Mammary epithelial cell (primary cell): Measurements from ENCODE around the gene PPP1R18.
"Not testable (repeated sequence)": the region's sequence is repeated elsewhere in the genome, so short reads cannot be mapped to it uniquely, and the experiment has no call there.

Experiments used
- EZH2 ChIP-seq: IDR thresholded peaks from 2 replicates; pipeline ENCODE4 v1.6.1; 2012; ENCODE audit warnings: low read length, inconsistent platforms, borderline replicate concordance
- TF ChIP-seq, protein P1 (sequence below), 2 donors: IDR thresholded peaks in 1 of 2; conservative IDR thresholded peaks in 1 of 2; 2 replicates each; pipeline ENCODE4 v1.5.1; 2011 to 2012; ENCODE audit warnings: inconsistent platforms in 2 of 2, low read length in 2 of 2, mild to moderate bottlenecking in 2 of 2, control low read depth in 1 of 2, low read depth in 1 of 2; ENCODE audit not compliant: insufficient read depth in 1 of 2; ENCODE audit errors: extremely low read depth in 1 of 2

DNA sequence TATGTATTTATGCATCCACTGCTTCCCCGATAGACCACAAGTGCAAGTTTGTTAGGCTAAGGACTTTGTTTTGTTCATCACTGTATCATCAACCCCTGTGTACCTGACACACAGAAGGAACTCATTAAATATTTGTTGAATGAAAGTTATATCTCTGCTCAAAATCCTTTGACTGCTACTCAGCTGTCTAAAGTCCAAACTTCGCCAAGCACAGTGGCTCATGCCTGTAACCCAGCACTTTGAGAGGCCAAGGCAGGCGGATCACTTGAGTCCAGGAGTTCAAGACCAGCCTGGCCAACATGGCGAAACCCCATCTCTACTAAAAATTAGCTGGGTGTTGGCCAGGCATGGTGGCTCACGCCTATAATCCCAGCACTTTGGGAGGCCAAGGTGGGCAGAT is 28.5 kb downstream of the PPP1R18 start:
- TF ChIP-seq, protein P1, sequence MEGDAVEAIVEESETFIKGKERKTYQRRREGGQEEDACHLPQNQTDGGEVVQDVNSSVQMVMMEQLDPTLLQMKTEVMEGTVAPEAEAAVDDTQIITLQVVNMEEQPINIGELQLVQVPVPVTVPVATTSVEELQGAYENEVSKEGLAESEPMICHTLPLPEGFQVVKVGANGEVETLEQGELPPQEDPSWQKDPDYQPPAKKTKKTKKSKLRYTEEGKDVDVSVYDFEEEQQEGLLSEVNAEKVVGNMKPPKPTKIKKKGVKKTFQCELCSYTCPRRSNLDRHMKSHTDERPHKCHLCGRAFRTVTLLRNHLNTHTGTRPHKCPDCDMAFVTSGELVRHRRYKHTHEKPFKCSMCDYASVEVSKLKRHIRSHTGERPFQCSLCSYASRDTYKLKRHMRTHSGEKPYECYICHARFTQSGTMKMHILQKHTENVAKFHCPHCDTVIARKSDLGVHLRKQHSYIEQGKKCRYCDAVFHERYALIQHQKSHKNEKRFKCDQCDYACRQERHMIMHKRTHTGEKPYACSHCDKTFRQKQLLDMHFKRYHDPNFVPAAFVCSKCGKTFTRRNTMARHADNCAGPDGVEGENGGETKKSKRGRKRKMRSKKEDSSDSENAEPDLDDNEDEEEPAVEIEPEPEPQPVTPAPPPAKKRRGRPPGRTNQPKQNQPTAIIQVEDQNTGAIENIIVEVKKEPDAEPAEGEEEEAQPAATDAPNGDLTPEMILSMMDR (conservative IDR thresholded peaks at IDR 0.05 in 1 of 2, IDR thresholded peaks at IDR 0.05 in 1 of 2; ENCODE audit: extremely low read depth in 1 of 2, insufficient read depth in 1 of 2, low read depth in 1 of 2, low read length in 2 of 2): not testable (repeated sequence)
- TF ChIP-seq EZH2: not testable (repeated sequence)
